ENCODE results near the gene HEXIM2.

The HEXIM2 gene

DNA sequence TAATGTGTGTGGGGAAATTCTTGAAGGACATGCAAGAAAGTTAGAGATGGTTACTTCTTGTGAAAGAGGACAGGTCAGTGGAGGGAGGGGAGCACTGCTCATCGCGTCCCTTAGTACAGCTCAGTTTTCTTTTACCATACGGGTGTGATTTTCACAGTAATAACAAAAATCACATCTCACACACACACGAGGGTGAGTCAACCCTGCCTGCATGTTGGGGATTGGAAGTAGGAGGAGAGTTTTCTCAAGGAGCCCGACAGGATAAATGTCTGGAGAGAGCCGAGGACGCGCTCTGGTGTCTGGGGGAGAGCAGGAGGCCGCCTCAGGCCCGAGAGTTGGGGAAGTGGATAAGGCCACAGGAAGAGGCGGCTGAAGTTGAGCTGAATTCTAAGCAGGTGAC is 45.8 kb upstream of the HEXIM2 start:
- POLR2A ChIA-PET = no interaction called here
- H3K27ac ChIP-seq (ENCODE audit: extremely low read depth, low read depth, low read length) = no peak overlapping the region
- H3K4me1 ChIP-seq (ENCODE audit: control insufficient read depth, insufficient read depth, low read length) = no peaks in the 10 kb centered on the region
- H3K4me3 ChIP-seq (ENCODE audit: low read depth, low read length) = no peak overlapping the region
- no peak for TF ChIP-seq ZNF623 (tag by site-specific recombination; IDR thresholded peaks at IDR 0.05)
- TF ChIP-seq ZBTB1 (tag by site-specific recombination; IDR thresholded peaks at IDR 0.05) = no peak
- TF ChIP-seq ZNF768 (tag by site-specific recombination; IDR thresholded peaks at IDR 0.05) = no peak
- no peak for TF ChIP-seq ZNF621 (tag by site-specific recombination; IDR thresholded peaks at IDR 0.05)
- TF ChIP-seq ZBTB48 (tag by site-specific recombination; IDR thresholded peaks at IDR 0.05) = no peak
- TF ChIP-seq RBAK (tag by site-specific recombination; IDR thresholded peaks at IDR 0.05) = no peak
- no peak for TF ChIP-seq ZNF274 (IDR thresholded peaks at IDR 0.05; ENCODE audit: low read length)
- no peak for TF ChIP-seq ZNF274 (tag by site-specific recombination; IDR thresholded peaks at IDR 0.05; ENCODE audit: borderline replicate concordance)
- no peak for TF ChIP-seq ZNF629 (tag by site-specific recombination; IDR thresholded peaks at IDR 0.05)
- no peak for TF ChIP-seq ZNF830 (tag by site-specific recombination; IDR thresholded peaks at IDR 0.05; ENCODE audit: low read depth)
- no peak for TF ChIP-seq BCL11B (tag by site-specific recombination; IDR thresholded peaks at IDR 0.05; ENCODE audit: low read depth)
- TF ChIP-seq, protein P1, sequence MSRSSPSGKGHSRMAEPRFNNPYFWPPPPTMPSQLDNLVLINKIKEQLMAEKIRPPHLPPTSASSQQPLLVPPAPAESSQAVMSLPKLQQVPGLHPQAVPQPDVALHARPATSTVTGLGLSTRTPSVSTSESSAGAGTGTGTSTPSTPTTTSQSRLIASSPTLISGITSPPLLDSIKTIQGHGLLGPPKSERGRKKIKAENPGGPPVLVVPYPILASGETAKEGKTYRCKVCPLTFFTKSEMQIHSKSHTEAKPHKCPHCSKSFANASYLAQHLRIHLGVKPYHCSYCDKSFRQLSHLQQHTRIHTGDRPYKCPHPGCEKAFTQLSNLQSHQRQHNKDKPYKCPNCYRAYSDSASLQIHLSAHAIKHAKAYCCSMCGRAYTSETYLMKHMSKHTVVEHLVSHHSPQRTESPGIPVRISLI (tag by site-specific recombination; IDR thresholded peaks at IDR 0.05) = no peak
- TF ChIP-seq ZNF311 (tag by site-specific recombination; IDR thresholded peaks at IDR 0.05; ENCODE audit: borderline replicate concordance) = no peak
- no peak for TF ChIP-seq ZNF660 (tag by site-specific recombination; IDR thresholded peaks at IDR 0.05)
- no peak for TF ChIP-seq ZNF16 (tag by site-specific recombination; IDR thresholded peaks at IDR 0.05; ENCODE audit: low read depth)
- no peak for TF ChIP-seq WT1 (tag by site-specific recombination; IDR thresholded peaks at IDR 0.05)
- no peak for TF ChIP-seq ZNF510 (tag by site-specific recombination; IDR thresholded peaks at IDR 0.05; ENCODE audit: insufficient replicate concordance)
- TF ChIP-seq ZNF302 (tag by site-specific recombination; IDR thresholded peaks at IDR 0.05; ENCODE audit: low read depth) = no peak
- TF ChIP-seq ZNF132 (tag by site-specific recombination; IDR thresholded peaks at IDR 0.05; ENCODE audit: borderline replicate concordance) = no peak
- TF ChIP-seq ZNF777 (tag by site-specific recombination; IDR thresholded peaks at IDR 0.05; ENCODE audit: borderline replicate concordance) = no peak
- CTCF ChIA-PET = interaction anchor here (0.7 to 1.7 kb wide), 5 partner anchors 10 to 19 kb away, joined by 3 to 7 read pairs (median 4); partner anchors contain the start of genes ACBD4 and PLCD3
- H3K9me3 ChIP-seq (ENCODE audit: control insufficient read depth, insufficient read depth, low read depth, low read length) = no peaks in the 10 kb centered on the region
- peaks cover 0 to 63% of the 10 kb centered on the region in 2 experiments; a peak in 1 of 3 replicates for H3K36me3 ChIP-seq (ENCODE audit: control insufficient read depth in 2 of 2, insufficient read depth in 1 of 2, low read length in 2 of 2)

- ChIA-PET POLR2A (no interaction called here), CTCF (interaction anchor here (1.0 to 5.9 kb wide), 6 partner anchors 13 to 81 kb away, joined by 3 to 28 read pairs (median 6); partner anchors contain the start of genes ACBD4 and PLCD3)
- Histone ChIP-seq H3K4me1 (ENCODE audit: control insufficient read depth, insufficient read depth, low read length) (no peaks in the 10 kb centered on the region), H3K27ac (ENCODE audit: extremely low read depth, low read depth, low read length) (no peak overlapping the region), H3K4me3 (ENCODE audit: low read depth, low read length) (no peak overlapping the region), H3K9me3 (ENCODE audit: control insufficient read depth, insufficient read depth, low read depth, low read length) (no peaks in the 10 kb centered on the region), H3K36me3 (ENCODE audit: control insufficient read depth in 2 of 2, insufficient read depth in 1 of 2, low read length in 2 of 2) (peaks cover 0 to 58% of the 10 kb centered on the region in 2 experiments; a peak in 1 of 3 replicates)
- TF ChIP-seq ZNF138 (tag by site-specific recombination; IDR thresholded peaks at IDR 0.05; ENCODE audit: borderline replicate concordance) = no peak
- no peak for TF ChIP-seq ZNF266 (tag by site-specific recombination; IDR thresholded peaks at IDR 0.05; ENCODE audit: low read depth)
- peak; percentile 33; the same call in 1 of the 2 replicates for TF ChIP-seq GLIS2 (tag by site-specific recombination; IDR thresholded peaks at IDR 0.05)
- no peak for TF ChIP-seq ZNF114 (tag by site-specific recombination; IDR thresholded peaks at IDR 0.05)
These were observed 45.1 kb upstream of the HEXIM2 start for GRCh38 chr17:45116434-45117016.

Data from HEK293 (cell line).